HepG2 (cell line): ENCODE measurements around the gene CCDC50. TPM values are rescaled to one million over a fixed set of nuclear protein-coding genes. Genes with fewer than 3 reads are reported as not detected.

Experiments used
- ARHGAP35 ChIP-seq: sonication (generic); formaldehyde crosslinking; IDR thresholded peaks from 2 replicates; pipeline ENCODE4 v1.9.0; 2022; ENCODE audit warnings: mild to moderate bottlenecking, inconsistent platforms, moderate library complexity, missing genetic modification reagents, borderline replicate concordance
- FOXC1 ChIP-seq: sonication (generic); formaldehyde crosslinking; IDR thresholded peaks from 2 replicates; pipeline ENCODE4 v1.8.0; 2022; ENCODE audit warnings: mild to moderate bottlenecking, missing genetic modification reagents, borderline replicate concordance
- GZF1 ChIP-seq: sonication (generic); formaldehyde crosslinking; IDR thresholded peaks from 2 replicates; pipeline ENCODE4 v1.5.1; 2020; ENCODE audit warnings: mild to moderate bottlenecking, missing genetic modification reagents
- HOXA7 ChIP-seq: sonication (generic); formaldehyde crosslinking; IDR thresholded peaks from 2 replicates; pipeline ENCODE4 v1.8.1; 2022; ENCODE audit warnings: mild to moderate bottlenecking, missing genetic modification reagents, moderate library complexity
- IKZF1 ChIP-seq: fragments of 450-650 bp; IDR thresholded peaks from 2 replicates; pipeline ENCODE4 v1.7.1; 2016
- KLF9 ChIP-seq: IDR thresholded peaks from 2 replicates; pipeline ENCODE4 v1.6.1; 2016; ENCODE audit warnings: low read depth
- MEF2D ChIP-seq: sonication (generic); formaldehyde crosslinking; IDR thresholded peaks from 2 replicates; pipeline ENCODE4 v1.5.1; 2020; ENCODE audit warnings: mild to moderate bottlenecking, missing genetic modification reagents
- PHF20 ChIP-seq: sonication (generic); formaldehyde crosslinking; IDR thresholded peaks from 2 replicates; pipeline ENCODE4 v1.5.0; 2020; ENCODE audit warnings: mild to moderate bottlenecking, missing genetic modification reagents
- SKI ChIP-seq: fragments of 450-650 bp; IDR thresholded peaks from one replicate; pipeline ENCODE4 v1.6.1; 2018; ENCODE audit warnings: mild to moderate bottlenecking; ENCODE audit not compliant: partially characterized antibody
- SMC3 ChIP-seq: IDR thresholded peaks from 2 replicates; pipeline ENCODE4 v1.6.1; 2011; ENCODE audit warnings: low read length, improper control_type of control experiment
- SP5 ChIP-seq: IDR thresholded peaks from 2 replicates; pipeline ENCODE4 v1.6.1; 2016; ENCODE audit warnings: low read depth, borderline replicate concordance
- TBX3 ChIP-seq: fragments of 450-650 bp; IDR thresholded peaks from 2 replicates; pipeline ENCODE4 v1.6.1; 2017; ENCODE audit warnings: antibody characterized with exemption, mild to moderate bottlenecking, inconsistent platforms, borderline replicate concordance
- ZBTB21 ChIP-seq: sonication (generic); formaldehyde crosslinking; IDR thresholded peaks from 2 replicates; pipeline ENCODE4 v1.4.0; 2020; ENCODE audit warnings: missing genetic modification reagents
- ZFP36L1 ChIP-seq: sonication (generic); formaldehyde crosslinking; IDR thresholded peaks from 2 replicates; pipeline ENCODE4 v1.8.0; 2022; ENCODE audit warnings: mild to moderate bottlenecking, missing genetic modification reagents, moderate library complexity
- ZNF12 ChIP-seq: sonication (generic); formaldehyde crosslinking; IDR thresholded peaks from 2 replicates; pipeline ENCODE4 v1.5.0; 2020; ENCODE audit warnings: missing genetic modification reagents
- ZNF160 ChIP-seq: sonication (generic); formaldehyde crosslinking; IDR thresholded peaks from 2 replicates; pipeline ENCODE4 v1.8.0; 2022; ENCODE audit warnings: mild to moderate bottlenecking, inconsistent platforms, missing genetic modification reagents
- ZNF546 ChIP-seq: sonication (generic); formaldehyde crosslinking; conservative IDR thresholded peaks from 2 replicates; pipeline ENCODE4 v1.8.1; 2023; ENCODE audit warnings: mild to moderate bottlenecking, missing genetic modification reagents
- ZNF552 ChIP-seq: sonication (generic); formaldehyde crosslinking; IDR thresholded peaks from 2 replicates; pipeline ENCODE4 v1.9.0; 2022; ENCODE audit warnings: missing genetic modification reagents, mild to moderate bottlenecking, borderline replicate concordance
- ZNF773 ChIP-seq: sonication (generic); formaldehyde crosslinking; IDR thresholded peaks from 2 replicates; pipeline ENCODE4 v1.4.0; 2020; ENCODE audit warnings: missing genetic modification reagents, borderline replicate concordance
- polyA plus RNA-seq, 8 experiments: library from polyadenylated mRNA; depleted of rRNA in 3 of 8; stranded (reverse) in 7 of 8; unstranded in 1 of 8; fragments of >200 nt; fragmentation: Illumina TruSeq in 4 of 8; extraction: Trizol in 4 of 8; gene quantifications; 2 replicates each; pipeline versions ENCODE4 v1.2.1 to v1.2.3, GENCODE V29; 2011 to 2016; ENCODE audit warnings: low read depth in 4 of 8, missing spikeins in 1 of 8, mixed read lengths in 1 of 8; ENCODE audit not compliant: insufficient read depth in 1 of 8
- total RNA-seq, 5 experiments: library from RNA; depleted of rRNA; stranded (reverse); fragments of >200 nt; fragmentation: Illumina TruSeq; extraction: Trizol; gene quantifications; 2 replicates each; pipeline ENCODE4 v1.2.3, GENCODE V29; 2016; ENCODE audit warnings: low read depth in 1 of 5
- TF ChIP-seq, protein P1 (sequence below): sonication (generic); formaldehyde crosslinking; IDR thresholded peaks from 2 replicates; pipeline ENCODE4 v1.4.0; 2020; ENCODE audit warnings: missing genetic modification reagents
- TF ChIP-seq, protein P2 (sequence below): sonication (generic); formaldehyde crosslinking; IDR thresholded peaks from 2 replicates; pipeline ENCODE4 v1.4.0; 2020; ENCODE audit warnings: missing genetic modification reagents, mild to moderate bottlenecking, borderline replicate concordance
- TF ChIP-seq, protein P3 (sequence below): sonication (generic); formaldehyde crosslinking; IDR thresholded peaks from 2 replicates; pipeline ENCODE4 v1.9.0; 2022; ENCODE audit warnings: low read depth, missing genetic modification reagents
- TF ChIP-seq, protein P4 (sequence below): sonication (generic); formaldehyde crosslinking; IDR thresholded peaks from 2 replicates; pipeline ENCODE4 v1.4.0; 2020; ENCODE audit warnings: missing genetic modification reagents, borderline replicate concordance

The CCDC50 gene
- total and polyA plus RNA-seq, 2 of the 13 experiments (the other 11 are each of a cell fraction or from before 2014, with no cell fraction given), result 47.6 to 66.4 TPM

DNA sequence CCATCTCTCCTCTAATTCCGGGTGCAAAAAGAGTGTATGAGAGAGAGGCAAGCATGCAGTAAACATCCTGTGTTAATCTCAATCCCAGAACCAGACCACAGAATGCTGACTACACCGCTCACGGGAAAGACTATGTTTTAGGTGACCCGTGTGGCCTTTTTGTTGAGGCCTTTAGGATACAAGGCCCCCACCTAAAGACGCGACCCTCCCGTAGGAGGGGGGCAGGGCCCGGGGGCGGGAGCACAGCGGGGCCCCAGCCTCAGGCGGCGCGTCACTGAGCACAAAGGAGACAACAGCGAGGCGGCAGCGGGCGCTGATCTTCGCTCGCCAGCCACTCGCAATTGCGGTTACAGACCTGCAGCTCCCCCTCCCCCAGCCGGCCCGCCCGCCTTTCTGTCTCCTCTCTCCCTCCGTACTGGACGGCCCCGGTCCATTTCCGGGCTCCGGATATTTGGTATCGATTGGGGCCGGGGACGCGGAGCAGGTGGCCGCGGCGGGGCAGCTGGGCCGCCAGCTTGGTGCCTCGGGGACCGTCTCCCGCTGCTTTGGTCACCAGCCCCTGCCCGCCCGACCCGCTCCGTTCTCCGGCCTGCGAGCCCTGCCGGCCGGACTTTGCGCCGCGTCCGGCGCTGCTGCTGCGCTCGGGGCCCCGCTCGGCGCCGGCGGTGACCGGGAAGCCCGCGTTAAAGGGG lies at the start of gene CCDC50 (continued):
- TF ChIP-seq ARHGAP35 (CRISPR knock-in tag) (0 out of 2 replicates have a peak, but pooled peaks have one; percentile 35), SMC3 (no peak), ZFP36L1 (no peak), IKZF1 (no peak), KLF9 (CRISPR knock-in tag) (no peak), GZF1 (no peak), HOXA7 (CRISPR knock-in tag) (no peak), ZNF12 (CRISPR knock-in tag) (peak; percentile 63), ZNF773 (CRISPR knock-in tag) (no peak), ZNF160 (CRISPR knock-in tag) (0 out of 2 replicates have a peak, but pooled peaks have one; percentile 74), MEF2D (peak; percentile 60; the same call in 1 of the 2 replicates), FOXC1 (no peak), ZBTB21 (CRISPR knock-in tag) (no peak), ZNF552 (CRISPR knock-in tag) (0 out of 2 replicates have a peak, but pooled peaks have one; percentile 53), PHF20 (CRISPR knock-in tag) (peak; percentile 71), ZNF546 (CRISPR knock-in tag) (0 out of 2 replicates have a peak, but pooled peaks have one; percentile 40), SKI (peak; percentile 85), TBX3 (no peak), SP5 (peak; percentile 25; the same call in 1 of the 2 replicates)
- TF ChIP-seq, protein P1, sequence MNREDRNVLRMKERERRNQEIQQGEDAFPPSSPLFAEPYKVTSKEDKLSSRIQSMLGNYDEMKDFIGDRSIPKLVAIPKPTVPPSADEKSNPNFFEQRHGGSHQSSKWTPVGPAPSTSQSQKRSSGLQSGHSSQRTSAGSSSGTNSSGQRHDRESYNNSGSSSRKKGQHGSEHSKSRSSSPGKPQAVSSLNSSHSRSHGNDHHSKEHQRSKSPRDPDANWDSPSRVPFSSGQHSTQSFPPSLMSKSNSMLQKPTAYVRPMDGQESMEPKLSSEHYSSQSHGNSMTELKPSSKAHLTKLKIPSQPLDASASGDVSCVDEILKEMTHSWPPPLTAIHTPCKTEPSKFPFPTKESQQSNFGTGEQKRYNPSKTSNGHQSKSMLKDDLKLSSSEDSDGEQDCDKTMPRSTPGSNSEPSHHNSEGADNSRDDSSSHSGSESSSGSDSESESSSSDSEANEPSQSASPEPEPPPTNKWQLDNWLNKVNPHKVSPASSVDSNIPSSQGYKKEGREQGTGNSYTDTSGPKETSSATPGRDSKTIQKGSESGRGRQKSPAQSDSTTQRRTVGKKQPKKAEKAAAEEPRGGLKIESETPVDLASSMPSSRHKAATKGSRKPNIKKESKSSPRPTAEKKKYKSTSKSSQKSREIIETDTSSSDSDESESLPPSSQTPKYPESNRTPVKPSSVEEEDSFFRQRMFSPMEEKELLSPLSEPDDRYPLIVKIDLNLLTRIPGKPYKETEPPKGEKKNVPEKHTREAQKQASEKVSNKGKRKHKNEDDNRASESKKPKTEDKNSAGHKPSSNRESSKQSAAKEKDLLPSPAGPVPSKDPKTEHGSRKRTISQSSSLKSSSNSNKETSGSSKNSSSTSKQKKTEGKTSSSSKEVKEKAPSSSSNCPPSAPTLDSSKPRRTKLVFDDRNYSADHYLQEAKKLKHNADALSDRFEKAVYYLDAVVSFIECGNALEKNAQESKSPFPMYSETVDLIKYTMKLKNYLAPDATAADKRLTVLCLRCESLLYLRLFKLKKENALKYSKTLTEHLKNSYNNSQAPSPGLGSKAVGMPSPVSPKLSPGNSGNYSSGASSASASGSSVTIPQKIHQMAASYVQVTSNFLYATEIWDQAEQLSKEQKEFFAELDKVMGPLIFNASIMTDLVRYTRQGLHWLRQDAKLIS (CRISPR knock-in tag), result 0 out of 2 replicates have a peak, but pooled peaks have one; percentile 66
- TF ChIP-seq, protein P2, sequence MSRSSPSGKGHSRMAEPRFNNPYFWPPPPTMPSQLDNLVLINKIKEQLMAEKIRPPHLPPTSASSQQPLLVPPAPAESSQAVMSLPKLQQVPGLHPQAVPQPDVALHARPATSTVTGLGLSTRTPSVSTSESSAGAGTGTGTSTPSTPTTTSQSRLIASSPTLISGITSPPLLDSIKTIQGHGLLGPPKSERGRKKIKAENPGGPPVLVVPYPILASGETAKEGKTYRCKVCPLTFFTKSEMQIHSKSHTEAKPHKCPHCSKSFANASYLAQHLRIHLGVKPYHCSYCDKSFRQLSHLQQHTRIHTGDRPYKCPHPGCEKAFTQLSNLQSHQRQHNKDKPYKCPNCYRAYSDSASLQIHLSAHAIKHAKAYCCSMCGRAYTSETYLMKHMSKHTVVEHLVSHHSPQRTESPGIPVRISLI, result no peak
- TF ChIP-seq, protein P3, sequence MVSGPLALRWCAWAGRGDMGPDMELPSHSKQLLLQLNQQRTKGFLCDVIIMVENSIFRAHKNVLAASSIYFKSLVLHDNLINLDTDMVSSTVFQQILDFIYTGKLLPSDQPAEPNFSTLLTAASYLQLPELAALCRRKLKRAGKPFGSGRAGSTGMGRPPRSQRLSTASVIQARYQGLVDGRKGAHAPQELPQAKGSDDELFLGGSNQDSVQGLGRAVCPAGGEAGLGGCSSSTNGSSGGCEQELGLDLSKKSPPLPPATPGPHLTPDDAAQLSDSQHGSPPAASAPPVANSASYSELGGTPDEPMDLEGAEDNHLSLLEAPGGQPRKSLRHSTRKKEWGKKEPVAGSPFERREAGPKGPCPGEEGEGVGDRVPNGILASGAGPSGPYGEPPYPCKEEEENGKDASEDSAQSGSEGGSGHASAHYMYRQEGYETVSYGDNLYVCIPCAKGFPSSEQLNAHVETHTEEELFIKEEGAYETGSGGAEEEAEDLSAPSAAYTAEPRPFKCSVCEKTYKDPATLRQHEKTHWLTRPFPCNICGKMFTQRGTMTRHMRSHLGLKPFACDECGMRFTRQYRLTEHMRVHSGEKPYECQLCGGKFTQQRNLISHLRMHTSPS (CRISPR knock-in tag), result 0 out of 2 replicates have a peak, but pooled peaks have one; percentile 60
- TF ChIP-seq, protein P4, sequence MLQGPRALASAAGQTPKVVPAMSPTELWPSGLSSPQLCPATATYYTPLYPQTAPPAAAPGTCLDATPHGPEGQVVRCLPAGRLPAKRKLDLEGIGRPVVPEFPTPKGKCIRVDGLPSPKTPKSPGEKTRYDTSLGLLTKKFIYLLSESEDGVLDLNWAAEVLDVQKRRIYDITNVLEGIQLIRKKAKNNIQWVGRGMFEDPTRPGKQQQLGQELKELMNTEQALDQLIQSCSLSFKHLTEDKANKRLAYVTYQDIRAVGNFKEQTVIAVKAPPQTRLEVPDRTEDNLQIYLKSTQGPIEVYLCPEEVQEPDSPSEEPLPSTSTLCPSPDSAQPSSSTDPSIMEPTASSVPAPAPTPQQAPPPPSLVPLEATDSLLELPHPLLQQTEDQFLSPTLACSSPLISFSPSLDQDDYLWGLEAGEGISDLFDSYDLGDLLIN (CRISPR knock-in tag), result peak; percentile 46; the same call in 1 of the 2 replicates
